D341Med (cell line): ENCODE measurements around the gene TMEM254.
"Not testable (repeated sequence)": the region's sequence is repeated elsewhere in the genome, so short reads cannot be mapped to it uniquely, and the experiment has no call there.

ENCODE experiments used
- DNase-seq: peaks from one replicate; pipeline ENCODE4 v3.0.0; 2012; ENCODE audit warnings: low spot score

TMEM254 gene

GRCh38 chr10:80078448-80079311, at the start of gene TMEM254:
Gene TMEM254, plus strand, starts transcription at chr10:80078665. Its CDS starts 35 bp downstream, at chr10:80078700.
- DNase-seq, result peak; percentile 89

- not testable (repeated sequence) for DNase-seq
Observed at GRCh38 chr10:80029205-80029604, 49.3 kb upstream of the TMEM254 start.

- DNase-seq, result not testable (repeated sequence)
Observed at GRCh38 chr10:80029865-80030264, 48.6 kb upstream of the TMEM254 start.

- no peak for DNase-seq
Observed at GRCh38 chr10:80032503-80032902, 46.0 kb upstream of the TMEM254 start.

- peak; percentile 19 for DNase-seq
Observed at GRCh38 chr10:80034766-80035165, 43.7 kb upstream of the TMEM254 start.

- not testable (repeated sequence) for DNase-seq
Observed at GRCh38 chr10:80035430-80035829, 43.0 kb upstream of the TMEM254 start.

GRCh38 chr10:80036921-80037500, 41.5 kb upstream of the TMEM254 start:
- not testable (repeated sequence) for DNase-seq

GRCh38 chr10:80038226-80038625, 40.2 kb upstream of the TMEM254 start:
- DNase-seq, result not testable (repeated sequence)

- DNase-seq, result no peak
Observed at GRCh38 chr10:80041162-80041561, 37.3 kb upstream of the TMEM254 start.

GRCh38 chr10:80044935-80045334, 33.5 kb upstream of the TMEM254 start:
- DNase-seq, result peak; percentile 14

GRCh38 chr10:80046629-80047441, 31.6 kb upstream of the TMEM254 start:
- peak; percentile 71 for DNase-seq

- DNase-seq, result no peak
Observed at GRCh38 chr10:80050752-80051151, 27.7 kb upstream of the TMEM254 start.

GRCh38 chr10:80051993-80052392, 26.5 kb upstream of the TMEM254 start:
- DNase-seq, result no peak

GRCh38 chr10:80055760-80056159, 22.7 kb upstream of the TMEM254 start:
- DNase-seq, result no peak

GRCh38 chr10:80057171-80057570, 21.3 kb upstream of the TMEM254 start:
- DNase-seq, result no peak

- DNase-seq, result no peak
Observed at GRCh38 chr10:80064120-80064886, 14.2 kb upstream of the TMEM254 start.

- DNase-seq, result no peak
Observed at GRCh38 chr10:80066809-80067208, 11.7 kb upstream of the TMEM254 start.

- not testable (repeated sequence) for DNase-seq
Observed at GRCh38 chr10:80067821-80068220, 10.6 kb upstream of the TMEM254 start.

- DNase-seq, result no peak
Observed at GRCh38 chr10:80068270-80068669, 10.2 kb upstream of the TMEM254 start.

GRCh38 chr10:80070057-80070456, 8.4 kb upstream of the TMEM254 start:
- no peak for DNase-seq

- DNase-seq, result no peak
Observed at GRCh38 chr10:80072584-80072983, 5.9 kb upstream of the TMEM254 start.

- no peak for DNase-seq
Observed at GRCh38 chr10:80075781-80076180, 2.7 kb upstream of the TMEM254 start.
